ENCODE measurements around the gene MAD2L2.

The MAD2L2 gene

DNA sequence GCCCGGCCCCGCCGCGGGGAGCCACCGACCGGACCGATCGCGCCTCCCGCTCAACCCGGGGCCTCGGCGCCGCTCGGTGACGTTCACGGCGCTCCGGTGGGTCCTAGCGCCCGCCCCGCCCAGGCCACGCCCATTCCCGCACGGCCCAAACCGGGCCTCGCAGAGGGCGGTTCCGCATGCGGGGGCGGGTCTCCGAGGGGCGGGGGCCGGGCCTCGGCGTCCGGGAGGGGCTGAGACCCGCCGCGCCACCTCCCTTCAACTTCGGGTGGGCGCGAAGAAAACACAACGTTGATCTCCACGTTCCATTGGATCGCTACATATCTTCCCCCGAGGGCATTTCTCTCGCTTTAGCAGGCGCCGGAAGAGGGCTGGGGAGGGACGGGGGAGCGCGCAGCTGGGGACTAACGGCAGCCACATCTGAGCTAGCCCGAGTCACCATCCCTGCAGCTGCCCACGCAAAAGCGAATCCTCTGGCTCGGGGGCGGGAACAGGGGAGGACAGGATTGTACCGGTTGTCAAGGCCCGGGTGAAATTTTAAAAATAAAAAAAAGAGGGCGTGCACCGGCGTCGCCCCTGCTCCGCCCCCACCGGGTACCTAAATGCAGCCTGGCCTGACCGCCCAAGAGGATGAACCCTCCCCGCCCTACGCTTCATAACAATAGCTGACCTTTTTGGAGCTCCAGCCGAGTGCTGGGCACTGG, at the start of gene MAD2L2:
TSS of gene MAD2L2 (minus strand) at position 78 of the 701 bp plus-strand sequence. CDS start 547 bp downstream, outside the sequence.
- peak; percentile 88 for DNase-seq (ENCODE audit: low read depth)

DNA sequence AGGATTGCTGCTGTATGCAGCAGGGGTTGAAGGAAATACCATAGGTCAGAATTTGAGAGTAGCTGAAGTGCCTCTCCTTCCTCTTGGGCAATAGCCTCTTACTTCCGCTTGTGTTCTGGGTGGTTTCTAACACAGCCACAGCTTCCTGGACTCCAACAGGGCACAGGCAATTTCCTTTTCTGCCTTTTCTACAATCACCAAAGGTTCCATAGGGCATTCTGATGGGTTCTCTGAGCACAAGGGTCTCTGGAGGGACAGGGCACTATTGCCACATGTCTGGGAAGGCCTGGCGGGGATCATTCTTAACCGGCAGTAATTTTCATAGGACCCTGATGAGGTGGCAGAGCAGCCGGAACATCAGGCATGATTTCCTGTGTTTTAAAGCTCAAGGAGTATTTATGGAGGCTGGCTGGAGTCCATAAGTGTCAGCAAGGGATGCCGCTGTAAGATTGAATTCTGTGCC, 49.5 kb upstream of the MAD2L2 start:
- DNase-seq (ENCODE audit: low read depth), result peak; percentile 38

DNA sequence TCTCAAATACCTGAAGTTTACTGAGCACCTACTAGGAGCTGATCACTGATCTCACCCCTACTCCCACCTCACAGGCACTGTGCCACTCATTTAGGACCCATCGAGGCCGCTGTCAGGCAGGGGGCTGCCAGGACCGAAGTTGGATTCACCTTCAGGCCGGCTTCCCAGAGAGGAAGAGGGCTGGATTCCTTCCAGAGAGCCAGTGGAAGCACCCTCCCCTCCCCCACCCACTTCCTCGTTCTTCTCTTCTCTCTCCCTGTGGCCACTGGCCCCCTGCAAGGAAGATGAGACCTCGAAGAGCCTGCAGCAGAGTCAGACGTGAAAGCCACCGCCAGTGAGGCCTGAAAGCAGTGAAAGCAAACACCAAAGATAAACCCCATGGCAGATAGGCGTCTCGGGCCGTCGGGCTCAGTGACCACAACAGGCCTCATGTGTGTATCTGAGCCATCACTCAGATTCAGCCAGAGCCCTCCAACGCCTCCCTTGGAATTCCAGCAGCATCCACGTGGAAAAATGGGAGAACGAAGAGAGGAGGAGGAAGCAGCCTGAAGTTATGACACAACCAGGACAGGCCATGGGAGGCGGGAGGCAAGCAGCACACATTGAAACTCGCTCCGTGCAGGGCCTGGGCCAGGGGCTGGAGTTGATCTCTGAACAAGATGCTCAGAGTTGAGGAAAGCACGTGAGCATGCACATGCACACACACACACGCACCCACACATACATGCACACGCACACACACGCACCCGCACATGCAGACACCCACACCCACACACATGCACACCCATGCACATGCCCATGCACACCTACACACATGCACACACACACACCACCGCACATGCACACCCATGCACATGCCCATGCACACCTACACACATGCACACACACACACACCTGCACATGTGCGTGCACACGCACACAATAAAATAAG, 48.8 kb upstream of the MAD2L2 start:
- no peak for DNase-seq (ENCODE audit: low read depth)

DNA sequence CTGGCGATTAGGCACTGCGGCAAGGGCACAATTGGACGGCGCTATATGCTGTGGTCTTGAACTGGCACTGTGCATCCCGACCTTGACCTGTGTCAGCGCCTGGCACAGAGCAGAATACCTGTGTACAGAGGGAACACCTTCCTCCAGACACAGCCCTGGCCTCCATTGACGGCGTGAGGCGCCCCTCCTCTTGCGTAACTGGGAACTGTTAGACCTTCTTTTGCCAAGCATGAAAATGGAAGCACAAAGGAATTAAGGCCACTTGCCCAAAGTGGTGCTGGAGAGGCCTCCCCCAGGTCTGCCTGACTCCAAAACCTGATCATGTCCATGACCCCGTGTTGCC, 48.2 kb upstream of the MAD2L2 start:
- no peak for DNase-seq (ENCODE audit: low read depth)

DNA sequence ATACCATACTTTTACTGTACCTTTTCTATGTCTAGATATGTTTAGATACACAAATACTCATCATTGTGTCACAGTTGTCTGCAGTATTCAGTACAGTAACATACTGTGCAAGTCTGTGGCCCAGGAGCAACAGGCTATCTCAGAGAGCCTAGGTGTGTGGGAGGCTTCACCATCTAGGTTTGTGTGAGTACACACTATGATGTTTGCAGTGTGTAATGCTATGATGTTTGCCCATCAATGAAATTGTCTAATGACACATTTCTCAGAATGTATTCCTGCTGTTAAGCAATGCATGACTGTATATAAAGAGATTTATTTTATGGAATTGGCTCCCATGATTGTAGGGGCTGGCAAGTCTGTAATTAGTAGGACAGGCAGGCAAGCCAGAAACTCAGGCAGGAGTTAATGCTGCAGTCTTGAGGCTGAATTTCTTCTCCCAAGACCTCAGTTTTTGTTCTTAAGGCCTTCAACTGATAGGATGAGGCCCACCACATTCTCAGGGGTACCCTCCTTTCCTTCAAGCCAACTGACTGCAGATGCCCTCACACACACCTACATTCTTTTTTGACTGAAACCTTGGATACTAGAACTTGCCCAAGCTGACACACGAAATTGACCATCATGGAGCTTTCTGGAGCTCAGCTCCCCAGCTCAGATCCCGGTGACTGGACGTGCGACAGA, 47.3 kb upstream of the MAD2L2 start:
- DNase-seq (ENCODE audit: low read depth), result no peak

DNA sequence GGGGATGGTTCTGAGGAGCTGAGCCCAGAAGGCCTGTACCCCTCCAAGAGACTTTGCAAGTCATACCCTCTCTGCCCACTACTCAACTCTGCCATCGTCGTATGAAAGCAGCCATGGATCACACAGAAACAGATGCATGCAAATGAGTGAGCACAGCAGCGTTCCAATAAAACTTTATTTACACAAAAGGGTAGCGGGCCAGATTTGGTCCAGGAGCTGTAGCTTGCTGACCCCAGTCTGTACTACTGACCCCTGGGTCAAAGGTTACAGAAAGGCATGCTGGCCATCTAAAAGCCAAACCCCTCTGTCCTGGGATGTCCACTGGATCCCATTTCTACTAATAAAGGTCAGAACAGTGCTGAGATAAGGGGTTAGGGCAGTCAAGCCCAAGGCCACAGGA, 46.2 kb upstream of the MAD2L2 start:
- DNase-seq (ENCODE audit: low read depth), result no peak

DNA sequence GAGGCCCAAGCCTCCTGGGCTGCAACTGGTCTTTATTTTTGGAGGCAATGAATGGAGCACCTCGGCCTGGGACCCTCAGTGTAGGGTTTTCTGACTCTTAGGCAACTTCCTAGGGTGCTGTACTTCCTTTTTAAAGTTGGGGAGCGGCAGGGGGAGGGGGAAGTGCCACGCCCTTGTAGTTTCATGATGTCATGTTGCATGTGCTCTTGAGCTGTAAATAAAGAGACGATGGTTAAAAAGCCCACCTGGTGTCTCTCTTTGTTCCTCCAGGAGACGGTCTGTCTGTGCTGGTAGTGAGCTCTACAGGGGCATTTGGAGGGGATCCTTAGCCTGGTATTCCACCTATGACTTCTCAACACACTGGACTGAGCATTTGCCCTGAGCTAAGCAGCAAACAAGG, 44.7 kb upstream of the MAD2L2 start:
- DNase-seq (ENCODE audit: low read depth), result no peak

DNA sequence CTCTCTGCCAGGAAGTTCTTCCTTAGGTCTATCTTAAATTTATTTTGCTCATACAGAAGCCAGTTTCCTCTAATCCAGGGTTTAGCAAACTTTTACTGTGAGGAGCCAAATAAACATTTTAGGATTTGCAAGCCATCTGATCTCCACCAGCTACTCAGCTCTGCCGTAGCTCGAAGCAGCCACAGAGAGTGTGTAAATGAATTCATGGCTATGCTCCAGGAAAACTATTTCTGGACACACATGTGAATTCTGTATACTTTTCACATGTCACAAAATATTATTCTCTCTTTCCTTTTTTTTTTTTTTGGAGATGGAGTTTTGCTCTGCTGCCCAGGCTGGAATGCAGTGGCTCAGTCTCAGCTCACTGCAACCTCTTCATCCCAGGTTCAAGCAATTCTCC, 41.6 kb upstream of the MAD2L2 start:
- no peak for DNase-seq (ENCODE audit: low read depth)

DNA sequence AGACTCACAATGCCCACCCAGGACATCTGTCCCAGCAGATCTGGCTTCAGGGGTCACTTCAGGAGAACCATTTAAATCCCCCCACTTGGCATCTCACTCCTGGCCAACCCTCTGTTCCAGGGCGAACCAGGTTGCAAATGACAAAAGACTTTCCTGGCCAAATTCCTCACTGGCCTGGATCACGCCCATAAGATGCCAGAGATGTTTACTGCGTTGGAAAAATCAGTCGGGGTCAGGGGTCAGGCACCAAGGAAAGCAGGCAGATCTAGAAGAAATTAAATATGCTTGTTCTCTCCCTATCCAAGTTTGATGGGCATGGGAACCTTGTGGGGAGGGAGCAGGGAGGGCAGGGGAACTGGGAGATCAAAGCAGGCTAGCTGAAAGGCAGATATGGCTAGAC, 40.4 kb upstream of the MAD2L2 start:
- no peak for DNase-seq (ENCODE audit: low read depth)

DNA sequence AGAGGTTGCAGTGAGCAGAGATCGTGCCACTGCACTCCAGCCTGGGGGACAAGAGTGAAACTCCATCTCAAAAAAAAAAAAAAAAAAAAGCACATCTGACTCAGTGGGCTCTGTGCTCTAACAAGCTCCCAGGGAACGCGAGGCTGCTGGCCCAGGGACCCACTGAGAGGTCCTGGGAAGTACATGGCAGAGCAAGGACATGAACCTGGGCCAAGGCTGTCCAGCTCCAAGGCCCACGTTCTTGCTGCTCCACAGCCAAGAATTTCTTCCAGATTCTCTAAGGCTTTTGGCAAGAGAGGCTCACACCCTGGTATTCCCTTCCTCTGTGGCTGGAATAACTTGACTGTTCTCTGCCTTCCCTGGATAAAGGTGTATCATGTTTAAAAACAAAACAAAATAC, 39.6 kb upstream of the MAD2L2 start:
- DNase-seq (ENCODE audit: low read depth), result no peak

DNA sequence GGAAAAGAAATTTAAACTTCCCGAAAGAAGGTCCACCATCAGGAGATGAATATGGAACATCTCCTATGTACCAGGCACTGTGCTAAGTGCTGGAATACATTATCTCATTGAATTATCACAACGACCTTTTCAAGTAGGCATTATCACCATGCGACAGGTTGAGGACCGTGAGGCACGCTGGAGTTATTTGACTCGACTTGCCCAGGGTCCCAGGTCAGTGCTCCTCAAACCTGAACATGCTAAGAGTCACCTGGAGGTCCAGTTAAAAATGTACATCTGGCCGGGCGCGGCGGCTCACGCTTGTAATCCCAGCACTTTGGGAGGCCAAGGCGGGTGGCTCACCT, 39.1 kb upstream of the MAD2L2 start:
- no peak for DNase-seq (ENCODE audit: low read depth)

DNA sequence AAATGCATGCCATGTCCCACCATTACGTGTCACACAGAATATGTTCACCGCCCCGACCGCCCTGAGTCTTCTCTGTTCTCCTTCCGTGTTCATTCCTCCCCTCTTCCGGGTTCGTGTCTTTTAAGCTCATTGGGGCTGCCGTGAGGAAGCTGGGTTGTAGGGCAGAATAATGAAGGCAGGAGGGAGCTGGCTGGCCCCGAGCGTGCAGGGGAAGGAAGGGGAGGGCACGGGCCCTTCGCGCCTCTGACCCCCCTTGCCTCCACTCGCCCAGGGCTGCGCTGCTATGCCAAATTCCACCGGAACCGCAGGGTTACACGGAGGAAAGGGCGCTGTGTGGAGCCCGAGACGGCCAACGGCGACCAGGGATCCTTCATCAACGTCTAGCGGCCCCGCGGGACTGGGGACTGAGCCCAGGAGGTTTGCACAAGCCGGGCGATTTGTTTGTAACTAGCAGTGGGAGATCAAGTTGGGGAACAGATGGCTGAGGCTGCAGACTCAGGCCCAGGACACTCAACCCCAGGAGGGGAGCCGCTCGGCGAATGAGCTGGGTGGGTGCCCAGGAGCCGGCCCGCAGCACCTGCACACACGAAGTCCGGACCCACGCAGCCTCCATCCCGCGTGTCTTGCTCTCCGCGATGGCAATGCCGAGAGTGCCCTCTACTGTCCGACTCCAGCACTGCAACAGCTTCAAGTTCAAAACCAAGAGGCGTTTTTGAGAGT, 38.5 kb upstream of the MAD2L2 start:
- peak; percentile 85 for DNase-seq (ENCODE audit: low read depth)

DNA sequence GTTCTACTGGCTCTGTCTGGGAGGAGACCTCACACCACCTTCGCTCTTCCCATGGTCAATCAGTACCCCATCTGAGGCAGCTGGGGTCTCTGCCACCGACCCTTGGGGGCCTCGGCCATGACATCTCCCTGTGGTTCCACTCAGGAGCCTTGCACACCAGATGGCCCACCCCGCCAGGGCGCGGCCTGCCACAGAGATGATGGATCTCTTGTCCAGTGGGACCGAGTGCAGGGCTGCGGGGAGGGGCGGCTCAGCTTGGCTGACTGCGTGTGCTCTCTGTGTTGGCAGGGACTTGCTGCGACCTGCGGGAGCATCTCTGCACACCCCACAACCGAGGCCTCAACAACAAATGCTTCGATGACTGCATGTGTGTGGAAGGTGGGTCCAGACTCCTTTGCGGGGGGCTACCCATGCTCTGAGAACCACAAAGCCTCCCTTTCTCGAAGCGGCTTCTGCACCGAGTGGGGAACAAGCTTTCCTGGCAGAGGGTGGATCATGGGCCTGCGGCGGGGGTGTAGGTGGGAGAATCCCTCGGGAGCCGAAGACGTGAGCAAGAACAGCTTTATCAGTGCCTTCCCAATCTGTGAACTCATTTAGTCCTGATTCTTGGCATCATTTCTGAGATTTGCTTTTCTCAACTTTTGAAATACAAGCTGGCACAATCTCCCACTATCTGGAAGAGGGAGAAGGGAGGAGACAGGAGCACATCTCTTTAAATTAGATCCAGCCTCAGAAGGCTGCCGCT, 34.1 kb upstream of the MAD2L2 start:
- no peak for DNase-seq (ENCODE audit: low read depth)

DNA sequence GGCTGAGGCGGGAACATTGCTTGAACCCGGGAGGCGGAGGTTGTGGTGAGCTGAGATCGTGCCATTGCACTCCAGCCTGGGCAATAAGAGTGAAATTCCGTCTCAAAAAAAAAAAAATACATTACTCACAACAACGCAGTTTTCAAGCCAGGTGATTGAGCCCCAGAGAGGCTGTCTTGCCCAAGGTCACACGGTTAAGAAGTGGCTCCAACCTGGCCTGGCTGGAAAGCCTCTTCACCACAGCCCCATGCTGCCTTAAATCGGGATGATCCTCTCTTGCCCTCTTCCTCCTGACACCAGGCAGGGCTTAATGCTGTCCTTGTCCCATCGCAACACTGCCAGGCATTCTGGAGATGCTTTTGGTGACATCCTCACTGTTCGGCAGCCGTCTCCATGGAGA, 32.1 kb upstream of the MAD2L2 start:
- no peak for DNase-seq (ENCODE audit: low read depth)

DNA sequence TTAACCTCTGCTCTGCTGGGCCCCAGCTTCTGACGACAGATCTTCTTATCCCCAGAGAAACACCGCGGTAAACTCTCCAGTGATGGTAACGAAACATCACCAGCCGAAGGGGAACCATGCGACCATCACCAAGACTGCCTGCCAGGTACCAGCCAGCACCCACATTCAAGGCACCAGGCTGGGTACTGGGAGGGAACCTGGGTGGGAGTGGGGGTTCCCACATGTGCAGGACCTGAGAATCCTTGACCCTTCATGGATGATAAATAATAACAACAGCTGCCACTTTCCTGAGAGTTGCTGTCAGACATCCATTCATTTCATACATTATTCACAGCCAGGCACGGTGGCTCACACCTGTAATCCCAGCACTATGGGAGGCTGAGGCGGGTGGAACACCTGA, 31.3 kb upstream of the MAD2L2 start:
- no peak for DNase-seq (ENCODE audit: low read depth)

DNA sequence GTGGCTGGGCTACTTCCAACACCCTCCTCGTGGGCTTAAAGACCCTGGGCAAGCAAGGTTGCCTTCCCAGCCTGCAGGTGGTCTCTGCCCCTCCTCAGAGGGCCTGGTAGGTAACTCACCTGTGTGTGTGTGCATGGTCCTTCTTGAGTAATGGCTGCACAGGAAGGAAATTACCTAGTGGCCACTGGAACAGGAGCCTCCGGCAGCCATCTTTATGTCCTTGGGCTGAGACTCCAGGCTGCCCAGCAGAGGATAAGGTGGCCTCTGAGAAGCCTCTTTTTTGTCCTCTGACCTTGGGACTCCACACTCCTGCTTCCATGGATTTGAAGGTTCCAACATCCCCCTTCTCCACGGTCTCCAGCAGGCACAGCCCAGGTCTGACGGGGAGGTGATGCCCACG, 30.5 kb upstream of the MAD2L2 start:
- no peak for DNase-seq (ENCODE audit: low read depth)

DNA sequence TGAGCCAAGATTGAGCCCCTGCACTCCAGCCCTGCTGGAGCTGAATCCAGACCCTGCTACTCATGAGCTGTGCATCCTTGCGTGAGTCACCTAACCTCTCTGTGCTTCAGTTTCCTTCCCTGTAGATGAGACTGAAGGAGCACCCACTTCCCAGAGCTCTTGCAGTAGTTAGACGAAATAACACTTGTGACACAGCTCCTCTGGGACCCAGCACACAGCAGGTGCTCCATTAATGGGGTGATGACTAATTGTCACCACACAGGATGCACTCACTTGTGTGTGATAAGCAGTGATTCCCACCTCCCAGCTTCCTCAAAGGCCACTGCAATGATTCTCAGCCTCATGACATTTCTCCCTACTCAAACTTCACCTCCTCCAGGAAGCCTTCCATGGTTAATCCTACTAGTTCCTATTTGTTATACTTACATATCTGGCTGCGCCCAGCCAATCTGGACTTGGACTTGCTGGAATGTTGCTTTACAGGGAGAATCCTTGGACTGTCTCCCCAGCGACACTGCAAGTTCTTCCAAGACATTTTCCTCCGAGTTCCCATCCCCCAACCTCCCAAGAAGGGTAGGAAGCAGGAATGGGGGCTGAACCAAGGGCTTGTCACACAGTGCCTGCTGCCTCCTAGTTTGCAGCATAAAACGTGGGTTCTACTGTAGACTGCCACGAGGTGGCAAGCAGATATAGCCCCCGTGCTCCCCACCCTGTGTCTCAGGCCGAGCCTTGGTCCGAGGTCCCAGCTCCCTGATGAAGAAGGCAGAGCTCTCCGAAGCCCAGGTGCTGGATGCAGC, 27.8 kb upstream of the MAD2L2 start:
- DNase-seq (ENCODE audit: low read depth), result no peak

DNA sequence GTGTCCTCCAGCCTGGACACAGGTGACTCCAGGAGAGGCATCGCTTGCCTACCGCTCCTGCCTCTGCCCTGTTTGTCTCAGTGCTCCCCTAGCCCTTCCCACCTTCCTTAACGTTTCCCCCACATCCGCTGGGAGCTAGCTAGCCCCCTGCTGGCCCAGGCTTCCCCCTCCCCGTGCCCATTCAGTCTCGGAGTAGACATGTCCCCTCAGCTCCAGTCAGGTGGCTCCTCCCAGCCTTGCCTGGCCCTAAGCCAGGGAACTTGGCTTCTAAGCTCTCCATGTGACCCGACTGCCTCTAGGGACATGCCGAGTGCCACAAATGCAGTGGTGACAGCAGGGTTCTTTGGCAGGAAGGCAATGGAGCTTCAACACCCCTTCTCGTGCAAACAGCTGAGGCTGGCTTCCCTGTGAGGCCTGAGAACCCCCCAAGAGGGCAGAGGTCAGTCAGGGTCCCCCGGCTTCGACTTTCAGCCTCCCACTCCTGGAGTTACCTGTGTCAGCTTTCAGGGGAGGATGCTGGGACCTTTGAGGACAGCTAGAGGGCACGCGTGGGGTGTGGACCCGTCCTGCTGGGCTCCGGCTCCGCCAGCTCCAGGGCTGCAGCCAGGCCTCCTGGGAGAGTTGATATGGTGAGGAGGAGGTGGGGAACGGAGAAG, 26.8 kb upstream of the MAD2L2 start:
- DNase-seq (ENCODE audit: low read depth), result no peak

DNA sequence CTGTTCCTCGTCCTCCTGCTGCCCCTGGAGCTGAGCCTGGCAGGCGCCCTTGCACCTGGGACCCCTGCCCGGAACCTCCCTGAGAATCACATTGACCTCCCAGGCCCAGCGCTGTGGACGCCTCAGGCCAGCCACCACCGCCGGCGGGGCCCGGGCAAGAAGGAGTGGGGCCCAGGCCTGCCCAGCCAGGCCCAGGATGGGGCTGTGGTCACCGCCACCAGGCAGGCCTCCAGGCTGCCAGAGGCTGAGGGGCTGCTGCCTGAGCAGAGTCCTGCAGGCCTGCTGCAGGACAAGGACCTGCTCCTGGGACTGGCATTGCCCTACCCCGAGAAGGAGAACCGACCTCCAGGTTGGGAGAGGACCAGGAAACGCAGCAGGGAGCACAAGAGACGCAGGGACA, 25.3 kb upstream of the MAD2L2 start:
- DNase-seq (ENCODE audit: low read depth), result no peak

DNA sequence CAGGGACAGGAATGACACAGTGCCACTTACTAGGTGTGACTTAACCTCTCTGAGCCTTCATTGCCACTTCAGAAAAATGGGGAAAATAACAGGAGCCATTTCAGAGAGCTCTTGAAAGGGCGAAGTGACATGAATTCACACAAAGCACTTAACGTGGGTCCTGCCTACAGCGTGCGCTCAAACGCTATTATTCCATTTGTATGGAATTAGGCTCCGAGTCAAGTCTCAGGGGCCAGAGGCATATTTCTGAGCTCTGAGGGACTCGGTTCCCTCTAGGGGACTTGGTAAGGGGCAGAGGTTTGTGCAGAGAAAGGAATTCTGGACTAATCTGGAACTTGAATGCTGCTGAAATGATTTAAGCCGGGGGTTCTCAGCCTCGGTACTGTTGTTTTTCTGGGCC, 24.6 kb upstream of the MAD2L2 start:
- DNase-seq (ENCODE audit: low read depth), result no peak

All from activated gamma-delta T cell treated with anti-CD3 and anti-CD28 coated beads, Interleukin-2, amount 50 U/mL, for 16 hours (primary cell).